ENCODE results near the gene GDPD3. TPM values are rescaled to one million over a fixed set of nuclear protein-coding genes. Genes with fewer than 3 reads are reported as not detected.
"Not testable (repeated sequence)": the region's sequence is repeated elsewhere in the genome, so short reads cannot be mapped to it uniquely, and the experiment has no call there.

GDPD3 gene
- total RNA-seq, 1 donor = 0.31 TPM

- H3K4me1 ChIP-seq (ENCODE audit: insufficient read depth, low read length) = peaks cover 44% of the 10 kb centered on the region
- H3K27me3 ChIP-seq (ENCODE audit: insufficient read depth, low read length) = no peaks in the 10 kb centered on the region
- no peak overlapping the region for H3K4me3 ChIP-seq (ENCODE audit: low read length)
- no peaks in the 10 kb centered on the region for H3K9me3 ChIP-seq (ENCODE audit: low read depth, low read length)
Observed at GRCh38 chr16:30137897-30138296, 24.6 kb upstream of the GDPD3 start.

DNA sequence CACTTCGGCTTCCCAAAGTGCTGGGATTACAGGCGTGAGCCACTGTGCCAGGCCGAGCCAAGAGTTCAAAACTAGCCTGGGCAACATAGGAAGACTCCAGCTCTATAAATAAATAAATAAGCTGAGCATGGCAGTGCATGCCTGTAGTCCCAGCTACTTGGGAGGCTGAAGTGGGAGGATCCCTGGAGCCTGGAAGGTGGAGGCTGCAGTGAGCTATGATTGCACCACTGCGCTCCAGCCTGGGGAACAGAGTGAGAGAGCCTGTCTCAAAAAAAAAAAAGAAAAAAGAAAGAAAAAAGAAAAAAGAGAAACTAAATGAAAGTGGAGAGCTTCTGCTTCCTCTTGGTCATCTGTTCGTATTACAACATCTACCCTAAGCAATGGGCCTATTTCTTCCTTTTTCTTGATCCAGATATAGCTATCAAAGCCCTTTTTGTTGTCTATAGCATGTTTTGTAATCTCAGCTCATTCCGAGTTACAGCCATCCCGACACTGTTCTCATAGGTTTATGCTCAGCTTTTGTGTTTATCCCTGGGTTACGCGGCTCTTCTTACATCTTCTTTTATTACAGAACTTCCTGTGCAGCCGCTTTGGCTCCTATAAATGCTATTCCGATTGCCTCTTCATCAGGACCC lies 23.8 kb upstream of the GDPD3 start:
- H3K4me1 ChIP-seq (ENCODE audit: insufficient read depth, low read length) = peaks cover 45% of the 10 kb centered on the region

DNA sequence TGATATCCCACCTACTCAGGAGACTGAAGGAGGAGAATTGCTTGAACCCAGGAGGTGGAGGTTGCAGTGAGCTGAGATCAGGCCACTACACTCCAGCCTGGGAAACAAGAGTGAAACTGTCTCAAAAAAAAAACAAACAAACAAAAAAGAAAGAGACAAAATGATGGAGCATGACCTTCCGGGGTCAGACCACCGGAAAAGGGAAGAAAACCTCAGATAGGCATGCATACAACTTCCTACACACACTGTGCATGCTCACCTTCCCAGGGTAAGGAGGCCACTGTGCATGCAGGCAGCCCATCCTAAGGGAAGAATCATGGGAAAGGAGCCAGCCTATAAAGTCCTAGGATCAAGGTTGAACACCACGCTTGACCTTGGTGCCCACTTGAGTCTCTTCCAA lies 19.3 kb upstream of the GDPD3 start:
- H3K4me1 ChIP-seq (ENCODE audit: insufficient read depth, low read length) = peaks cover 16% of the 10 kb centered on the region
- H3K9me3 ChIP-seq (ENCODE audit: low read depth, low read length) = no peaks in the 10 kb centered on the region
- H3K27me3 ChIP-seq (ENCODE audit: insufficient read depth, low read length) = no peaks in the 10 kb centered on the region

More for the DNA sequence above, 23.8 kb upstream of the GDPD3 start:
- Histone ChIP-seq H3K4me3 (ENCODE audit: low read length) (no peak overlapping the region), H3K9me3 (ENCODE audit: low read depth, low read length) (no peaks in the 10 kb centered on the region), H3K27me3 (ENCODE audit: insufficient read depth, low read length) (no peaks in the 10 kb centered on the region)

GRCh38 chr16:30131869-30132475 lies 18.6 kb upstream of the GDPD3 start:
- H3K4me1 ChIP-seq (ENCODE audit: insufficient read depth, low read length) = peaks cover 10% of the 10 kb centered on the region
- no peak overlapping the region for H3K4me3 ChIP-seq (ENCODE audit: low read length)
- no peaks in the 10 kb centered on the region for H3K27me3 ChIP-seq (ENCODE audit: insufficient read depth, low read length)
- H3K9me3 ChIP-seq (ENCODE audit: low read depth, low read length) = no peaks in the 10 kb centered on the region

More for the DNA sequence above, 19.3 kb upstream of the GDPD3 start:
- no peak overlapping the region for H3K4me3 ChIP-seq (ENCODE audit: low read length)

DNA sequence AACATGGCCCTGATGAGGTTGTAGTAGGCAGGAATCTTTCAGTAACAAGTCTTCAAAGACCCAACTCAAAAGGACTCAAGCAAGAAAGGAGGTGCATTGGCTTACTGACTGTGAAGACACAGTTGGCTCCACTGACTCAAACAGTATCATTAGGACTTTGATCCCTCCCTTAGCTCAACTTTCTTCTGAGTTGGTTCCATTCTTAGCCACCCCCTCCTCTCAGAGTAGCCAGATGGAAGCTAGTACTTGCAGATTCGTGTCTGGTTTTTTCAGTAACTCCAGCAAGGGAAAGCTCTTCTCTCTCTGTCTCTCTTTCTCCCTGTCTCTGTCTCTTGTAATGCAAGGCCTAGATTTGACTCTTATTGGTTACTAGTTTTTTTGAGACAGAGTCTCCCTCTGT lies 14.7 kb upstream of the GDPD3 start:
- Histone ChIP-seq H3K4me3 (ENCODE audit: low read length) (no peak overlapping the region), H3K4me1 (ENCODE audit: insufficient read depth, low read length) (peaks cover 17% of the 10 kb centered on the region), H3K27me3 (ENCODE audit: insufficient read depth, low read length) (no peaks in the 10 kb centered on the region), H3K9me3 (ENCODE audit: low read depth, low read length) (no peaks in the 10 kb centered on the region)

DNA sequence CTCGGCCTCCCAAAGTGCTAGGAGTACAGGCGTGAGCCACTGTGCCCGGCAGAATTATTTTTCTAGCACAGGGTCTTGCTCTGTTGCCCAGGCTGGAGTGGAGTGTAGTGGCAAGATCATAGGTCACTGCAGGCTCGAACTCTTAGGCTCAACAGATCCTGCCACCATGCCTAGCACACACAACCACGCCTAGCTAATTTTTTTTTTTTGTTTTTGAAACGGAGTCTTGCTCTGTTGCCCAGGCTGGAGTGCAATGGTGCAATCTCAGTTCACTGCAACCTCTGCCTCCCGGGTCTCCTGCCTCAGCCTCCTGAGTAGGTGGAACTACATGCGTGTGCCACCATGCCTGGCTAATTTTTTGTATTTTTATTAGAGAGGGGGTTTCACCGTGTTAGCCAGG lies 12.4 kb upstream of the GDPD3 start:
- not testable (repeated sequence) for H3K4me3 ChIP-seq (ENCODE audit: low read length); H3K27me3 ChIP-seq (ENCODE audit: insufficient read depth, low read length); H3K9me3 ChIP-seq (ENCODE audit: low read depth, low read length)
- peaks cover 31% of the 10 kb centered on the region for H3K4me1 ChIP-seq (ENCODE audit: insufficient read depth, low read length)

DNA sequence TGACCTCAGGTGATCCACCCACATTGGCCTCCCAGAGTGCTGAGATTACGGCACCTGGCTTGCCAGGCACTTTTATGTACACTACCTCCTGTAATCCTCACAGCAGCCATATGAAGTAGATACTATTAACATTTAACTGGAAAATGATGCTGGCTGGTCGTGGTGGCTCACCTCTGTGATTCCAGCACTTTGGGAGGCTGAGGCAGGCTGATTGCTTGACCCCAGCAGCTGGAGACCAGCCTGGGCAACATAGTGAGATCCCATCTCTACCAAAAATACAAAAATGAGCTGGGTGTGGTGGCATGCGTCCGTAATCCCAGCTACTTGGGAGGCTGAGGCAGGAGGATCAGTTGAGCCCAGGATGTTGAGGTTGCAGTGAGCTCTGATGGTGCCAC lies 11.6 kb upstream of the GDPD3 start:
- H3K9me3 ChIP-seq (ENCODE audit: low read depth, low read length) = no peaks in the 10 kb centered on the region
- H3K27me3 ChIP-seq (ENCODE audit: insufficient read depth, low read length) = no peaks in the 10 kb centered on the region
- H3K4me3 ChIP-seq (ENCODE audit: low read length) = no peak overlapping the region
- peaks cover 38% of the 10 kb centered on the region for H3K4me1 ChIP-seq (ENCODE audit: insufficient read depth, low read length)

DNA sequence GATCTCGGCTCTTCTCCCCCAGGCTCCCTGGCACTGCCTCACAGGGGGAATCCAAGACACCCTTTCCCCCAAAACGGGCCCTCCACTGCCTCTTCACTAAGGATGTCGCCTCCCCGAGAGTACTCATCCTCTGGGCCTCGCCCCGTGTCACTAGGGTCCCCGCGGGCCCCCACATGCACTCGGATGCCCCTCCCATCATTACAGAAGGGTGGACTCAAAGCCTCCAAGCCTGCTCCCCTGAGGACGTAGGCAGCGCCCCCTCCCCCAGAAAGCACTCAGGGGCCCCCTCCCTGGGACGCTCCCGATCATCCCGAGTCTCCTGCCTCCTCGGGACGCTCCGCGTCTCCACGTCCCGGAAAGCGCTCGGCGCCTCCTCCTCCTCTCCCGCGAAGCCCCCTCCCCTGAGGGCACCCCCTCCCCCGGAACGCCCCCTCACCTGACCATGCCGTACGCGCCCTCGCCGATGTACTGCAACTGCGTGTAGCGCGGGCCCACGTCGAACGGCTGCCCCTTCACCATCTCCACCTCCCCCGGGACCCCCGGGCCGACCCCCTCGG lies 9.3 kb upstream of the GDPD3 start:
- H3K4me3 ChIP-seq (ENCODE audit: low read length) = peak overlapping the region; percentile 73
- H3K4me1 ChIP-seq (ENCODE audit: insufficient read depth, low read length) = peaks cover 38% of the 10 kb centered on the region
- no peaks in the 10 kb centered on the region for H3K27me3 ChIP-seq (ENCODE audit: insufficient read depth, low read length)
- H3K9me3 ChIP-seq (ENCODE audit: low read depth, low read length) = no peaks in the 10 kb centered on the region

GRCh38 chr16:30121741-30122571 lies 8.6 kb upstream of the GDPD3 start:
- peak overlapping the region; percentile 73 for H3K4me3 ChIP-seq (ENCODE audit: low read length)
- no peaks in the 10 kb centered on the region for H3K27me3 ChIP-seq (ENCODE audit: insufficient read depth, low read length)
- peaks cover 38% of the 10 kb centered on the region for H3K4me1 ChIP-seq (ENCODE audit: insufficient read depth, low read length)
- H3K9me3 ChIP-seq (ENCODE audit: low read depth, low read length) = no peaks in the 10 kb centered on the region

DNA sequence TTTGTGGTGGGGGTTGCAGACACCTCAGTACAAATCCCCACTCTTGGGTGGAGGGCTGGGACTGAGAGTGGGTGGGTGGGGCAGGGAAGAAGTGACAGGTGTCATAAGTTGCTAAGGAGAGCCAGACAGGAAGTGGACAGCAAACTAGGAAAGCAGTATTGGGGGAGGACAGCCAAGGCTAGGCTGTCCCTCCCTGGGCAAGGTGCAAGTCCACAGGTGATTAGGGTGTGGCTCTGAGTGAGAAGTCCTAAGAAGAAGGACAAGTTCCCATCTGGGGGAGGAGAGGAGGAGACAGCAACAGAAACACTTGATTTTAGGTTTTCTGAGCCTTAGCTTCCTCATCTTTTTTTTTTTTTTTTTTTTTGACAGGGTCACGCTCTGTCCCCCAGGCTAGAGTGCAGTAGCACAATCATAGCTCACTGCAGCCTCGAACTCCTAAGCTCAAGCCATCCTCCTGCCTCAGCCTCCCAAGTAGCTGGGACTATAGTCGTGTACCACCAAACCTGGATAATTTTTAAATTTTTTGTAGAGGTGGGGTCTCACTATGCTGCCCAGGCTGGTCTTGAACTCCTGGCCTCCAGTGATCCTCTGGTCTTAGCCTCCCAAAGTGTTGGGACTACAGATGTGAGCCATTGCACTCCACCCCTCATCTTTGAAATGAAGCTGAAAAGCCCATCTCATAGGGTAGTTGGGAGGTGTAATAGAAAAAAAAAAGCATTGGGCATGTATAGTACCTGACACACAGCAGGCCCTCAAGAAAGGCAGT lies 7.2 kb upstream of the GDPD3 start:
- H3K4me3 ChIP-seq (ENCODE audit: low read length) = no peak overlapping the region
- no peaks in the 10 kb centered on the region for H3K9me3 ChIP-seq (ENCODE audit: low read depth, low read length)
- H3K27me3 ChIP-seq (ENCODE audit: insufficient read depth, low read length) = no peaks in the 10 kb centered on the region
- peaks cover 38% of the 10 kb centered on the region for H3K4me1 ChIP-seq (ENCODE audit: insufficient read depth, low read length)

DNA sequence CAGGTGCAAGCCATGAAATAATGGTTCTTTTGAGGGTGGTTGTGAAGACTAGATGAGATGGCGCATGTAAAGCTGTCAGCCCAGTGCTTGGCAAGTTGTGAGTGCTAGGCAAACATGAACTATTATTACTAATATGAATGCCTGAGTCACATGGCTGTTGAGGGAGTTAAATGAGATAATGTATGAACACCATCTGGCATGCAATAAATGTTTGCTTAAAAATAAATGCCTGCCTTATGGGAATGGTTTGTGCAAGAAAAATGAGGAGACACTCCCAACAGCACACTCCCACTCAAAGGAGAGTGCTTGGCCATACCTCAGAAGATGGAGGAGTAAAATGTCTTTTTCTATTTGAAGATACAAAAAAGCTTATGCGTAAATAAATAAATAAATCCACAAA lies 6.1 kb upstream of the GDPD3 start:
- H3K4me1 ChIP-seq (ENCODE audit: insufficient read depth, low read length) = peaks cover 38% of the 10 kb centered on the region
- no peaks in the 10 kb centered on the region for H3K27me3 ChIP-seq (ENCODE audit: insufficient read depth, low read length)

DNA sequence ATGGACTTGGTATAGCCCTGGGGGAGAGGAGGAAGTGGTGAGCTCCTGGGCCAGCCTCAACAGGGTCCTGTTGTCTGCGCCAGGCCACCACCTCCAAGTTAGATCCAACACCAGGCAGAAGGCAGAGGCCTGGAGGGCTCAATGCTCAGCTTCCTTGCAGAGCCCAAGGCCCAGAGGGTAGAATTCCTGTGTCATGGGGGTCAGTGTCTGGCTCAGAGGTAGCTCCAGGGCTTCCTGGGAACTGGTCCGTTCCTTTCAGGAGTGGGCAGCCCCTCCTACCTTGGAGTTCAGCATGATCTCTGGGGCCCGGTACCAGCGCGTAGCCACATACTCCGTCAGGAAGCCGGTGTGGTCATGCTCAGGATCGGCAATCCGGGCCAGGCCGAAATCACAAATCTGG lies 4.4 kb upstream of the GDPD3 start:
- no peaks in the 10 kb centered on the region for H3K9me3 ChIP-seq (ENCODE audit: low read depth, low read length)
- H3K4me3 ChIP-seq (ENCODE audit: low read length) = no peak overlapping the region
- H3K27me3 ChIP-seq (ENCODE audit: insufficient read depth, low read length) = no peaks in the 10 kb centered on the region
- H3K4me1 ChIP-seq (ENCODE audit: insufficient read depth, low read length) = peaks cover 26% of the 10 kb centered on the region

More for the DNA sequence above, 6.1 kb upstream of the GDPD3 start:
- H3K9me3 ChIP-seq (ENCODE audit: low read depth, low read length) = no peaks in the 10 kb centered on the region
- H3K4me3 ChIP-seq (ENCODE audit: low read length) = no peak overlapping the region

DNA sequence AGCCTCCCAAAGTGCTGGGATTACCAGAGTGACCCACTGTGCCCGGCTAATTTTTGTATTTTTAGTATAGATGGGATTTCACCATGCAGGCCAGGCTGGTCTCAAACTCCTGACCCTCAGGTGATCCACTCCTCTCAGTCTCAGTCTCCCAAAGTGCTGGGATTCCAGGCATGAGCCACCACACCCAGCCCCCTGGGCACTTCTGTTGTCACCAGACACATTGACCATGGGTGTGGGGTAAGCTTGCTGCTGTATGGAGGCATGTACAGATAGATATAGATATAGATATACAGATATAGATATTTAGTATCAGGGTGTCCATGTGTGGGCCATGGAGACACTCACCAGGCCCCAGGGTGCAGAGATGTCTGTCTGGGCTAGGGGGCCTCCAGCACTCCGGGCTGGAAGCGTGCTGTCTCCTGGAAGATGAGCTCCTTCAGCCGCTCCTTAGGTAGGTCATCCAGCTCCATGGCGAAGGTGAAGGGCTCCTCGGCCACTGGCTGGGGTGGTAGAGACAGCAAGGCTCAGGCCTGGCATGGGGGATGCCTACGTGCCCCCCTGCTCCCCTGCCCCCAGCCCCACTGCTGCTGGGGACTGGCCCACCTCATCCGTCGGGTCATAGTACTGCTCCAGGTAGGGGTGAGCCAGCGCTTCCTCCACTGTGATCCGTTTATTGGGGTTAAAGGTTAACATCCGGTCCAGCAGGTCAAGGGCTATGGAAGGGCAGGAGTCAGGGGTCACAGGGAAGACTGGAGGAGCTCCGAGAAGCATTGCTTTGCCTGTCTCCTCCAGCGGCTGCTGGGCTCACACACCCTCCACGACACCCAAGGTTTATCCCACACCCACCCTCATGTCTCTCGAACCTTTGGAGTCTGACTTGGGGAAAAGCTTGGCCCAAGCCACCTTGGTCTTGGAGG lies 3.2 kb upstream of the GDPD3 start:
- peaks cover 14% of the 10 kb centered on the region for H3K4me1 ChIP-seq (ENCODE audit: insufficient read depth, low read length)
- H3K9me3 ChIP-seq (ENCODE audit: low read depth, low read length) = no peaks in the 10 kb centered on the region
- H3K27me3 ChIP-seq (ENCODE audit: insufficient read depth, low read length) = no peaks in the 10 kb centered on the region
- H3K4me3 ChIP-seq (ENCODE audit: low read length) = no peak overlapping the region

DNA sequence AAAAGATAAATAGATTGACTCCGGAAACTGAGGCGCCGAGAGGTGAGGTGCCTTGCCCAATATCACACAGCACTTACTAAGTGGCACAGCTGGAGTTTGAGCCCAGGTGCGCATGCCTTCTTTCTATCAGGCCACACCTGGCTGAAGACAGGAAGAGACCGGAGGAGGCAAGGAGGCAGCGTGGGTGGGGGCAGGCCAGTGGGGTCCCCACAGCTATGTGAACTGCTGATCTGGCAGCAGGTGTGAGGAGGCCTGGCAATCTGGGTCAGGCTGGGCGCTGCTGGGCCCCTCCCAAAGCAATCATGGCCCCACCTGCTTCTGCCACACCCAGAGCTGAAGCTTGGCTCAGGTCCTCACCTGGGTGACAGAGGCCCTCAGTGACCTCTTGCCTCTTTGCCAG lies 1.9 kb upstream of the GDPD3 start:
- H3K4me1 ChIP-seq (ENCODE audit: insufficient read depth, low read length) = peaks cover 3% of the 10 kb centered on the region
- H3K9me3 ChIP-seq (ENCODE audit: low read depth, low read length) = no peaks in the 10 kb centered on the region
- H3K27me3 ChIP-seq (ENCODE audit: insufficient read depth, low read length) = no peaks in the 10 kb centered on the region
- H3K4me3 ChIP-seq (ENCODE audit: low read length) = no peak overlapping the region

Measured in mononuclear cell (primary cell).